Gastroesophageal sphincter (tissue), 3 donors: ENCODE results near the gene HGFAC.

Source experiments
- POLR2A ChIP-seq, 2 donors: fragments of 450-650 bp; IDR thresholded peaks; one replicate each; pipeline ENCODE4 v1.6.1; 2017; ENCODE audit warnings: antibody characterized with exemption in 2 of 2, mild to moderate bottlenecking in 2 of 2, moderate library complexity in 1 of 2
- TF ChIP-seq, protein P1 (sequence below), 4 experiments: fragments of 200-600 bp in 2 of 4; fragments of 450-650 bp in 2 of 4; sonication (generic) in 1 of 4; IDR thresholded peaks; one replicate each; pipeline ENCODE4 v1.5.1; 2017 to 2019; ENCODE audit warnings: antibody characterized with exemption in 4 of 4, mild to moderate bottlenecking in 2 of 4, moderate library complexity in 2 of 4

DNA sequence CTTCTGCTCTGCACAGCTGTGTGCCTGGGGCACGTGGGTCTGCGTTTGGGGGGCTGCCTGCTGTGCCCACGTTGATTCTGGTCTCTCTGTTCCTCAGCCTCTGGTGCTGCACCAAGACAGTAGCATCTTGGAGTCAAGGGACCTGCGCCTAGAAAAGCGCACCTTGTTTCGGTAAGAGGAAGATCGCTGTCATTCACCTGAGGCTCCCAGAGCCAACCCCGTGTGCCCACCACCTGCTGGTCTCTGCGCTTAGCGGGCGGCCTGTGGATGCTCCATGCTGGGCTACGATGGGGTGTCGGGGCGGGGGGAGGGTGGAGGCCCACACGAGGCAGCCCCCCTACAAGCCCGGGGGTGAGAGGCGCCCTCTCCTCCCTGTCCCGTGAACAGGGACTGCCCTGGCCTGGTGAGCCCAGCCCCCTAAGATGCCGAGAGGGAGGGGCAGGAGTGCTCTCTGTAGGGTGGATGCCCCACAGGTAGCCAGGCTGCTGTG is 18.9 kb upstream of the HGFAC start:
- TF ChIP-seq, protein P1, sequence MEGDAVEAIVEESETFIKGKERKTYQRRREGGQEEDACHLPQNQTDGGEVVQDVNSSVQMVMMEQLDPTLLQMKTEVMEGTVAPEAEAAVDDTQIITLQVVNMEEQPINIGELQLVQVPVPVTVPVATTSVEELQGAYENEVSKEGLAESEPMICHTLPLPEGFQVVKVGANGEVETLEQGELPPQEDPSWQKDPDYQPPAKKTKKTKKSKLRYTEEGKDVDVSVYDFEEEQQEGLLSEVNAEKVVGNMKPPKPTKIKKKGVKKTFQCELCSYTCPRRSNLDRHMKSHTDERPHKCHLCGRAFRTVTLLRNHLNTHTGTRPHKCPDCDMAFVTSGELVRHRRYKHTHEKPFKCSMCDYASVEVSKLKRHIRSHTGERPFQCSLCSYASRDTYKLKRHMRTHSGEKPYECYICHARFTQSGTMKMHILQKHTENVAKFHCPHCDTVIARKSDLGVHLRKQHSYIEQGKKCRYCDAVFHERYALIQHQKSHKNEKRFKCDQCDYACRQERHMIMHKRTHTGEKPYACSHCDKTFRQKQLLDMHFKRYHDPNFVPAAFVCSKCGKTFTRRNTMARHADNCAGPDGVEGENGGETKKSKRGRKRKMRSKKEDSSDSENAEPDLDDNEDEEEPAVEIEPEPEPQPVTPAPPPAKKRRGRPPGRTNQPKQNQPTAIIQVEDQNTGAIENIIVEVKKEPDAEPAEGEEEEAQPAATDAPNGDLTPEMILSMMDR (IDR thresholded peaks at IDR 0.05) = no peak
- TF ChIP-seq POLR2A (IDR thresholded peaks at IDR 0.05) = no peak
